ENCODE data around the gene OR51D1.

OR51D1 gene

GRCh38 chr11:4664183-4664582 lies 26.9 kb downstream of the OR51D1 start:
- no peaks in the 10 kb centered on the region for H3K9me2 ChIP-seq (replicated peaks; ENCODE audit: control insufficient read depth, low read length)
- no peaks in the 10 kb centered on the region for H3F3A ChIP-seq (ENCODE audit: control insufficient read depth, insufficient read depth)
- no peaks in the 10 kb centered on the region for H3K79me2 ChIP-seq (ENCODE audit: control insufficient read depth, low read length)
- H3K27ac ChIP-seq (ENCODE audit: low read depth, low read length), result no peak overlapping the region
- H3K4me1 ChIP-seq (ENCODE audit: control insufficient read depth, low read length), result no peaks in the 10 kb centered on the region
- no peak overlapping the region for H3K4me3 ChIP-seq (ENCODE audit: low read length)
- TF ChIP-seq EZH2phosphoT487 (IDR thresholded peaks at IDR 0.05; ENCODE audit: borderline replicate concordance, low read length) (no peak), CTCF (IDR thresholded peaks at IDR 0.05; ENCODE audit: low read depth, low read length, poor library complexity, severe bottlenecking) (no peak)
- no peaks in the 10 kb centered on the region for H3K9me3 ChIP-seq (ENCODE audit: control insufficient read depth, insufficient read depth, low read length)
- H4K20me1 ChIP-seq (ENCODE audit: control insufficient read depth, insufficient read depth, low read depth, low read length), result no peaks in the 10 kb centered on the region
- no peak overlapping the region for H3K4me2 ChIP-seq (ENCODE audit: low read length)
- H3K36me3 ChIP-seq (ENCODE audit: control insufficient read depth, low read length), result no peaks in the 10 kb centered on the region
- H3K27me3 ChIP-seq (ENCODE audit: control insufficient read depth, low read length), result no peaks in the 10 kb centered on the region

- H3K4me3 ChIP-seq (ENCODE audit: low read length), result no peak overlapping the region
- no peaks in the 10 kb centered on the region for H4K20me1 ChIP-seq (ENCODE audit: control insufficient read depth, insufficient read depth, low read depth, low read length)
- TF ChIP-seq CTCF (IDR thresholded peaks at IDR 0.05; ENCODE audit: low read depth, low read length, poor library complexity, severe bottlenecking) (no peak), EZH2phosphoT487 (IDR thresholded peaks at IDR 0.05; ENCODE audit: borderline replicate concordance, low read length) (no peak)
- H3K4me1 ChIP-seq (ENCODE audit: control insufficient read depth, low read length), result no peaks in the 10 kb centered on the region
- H3K9me3 ChIP-seq (ENCODE audit: control insufficient read depth, insufficient read depth, low read length), result no peaks in the 10 kb centered on the region
- H3K9me2 ChIP-seq (replicated peaks; ENCODE audit: control insufficient read depth, low read length), result no peaks in the 10 kb centered on the region
- no peaks in the 10 kb centered on the region for H3K36me3 ChIP-seq (ENCODE audit: control insufficient read depth, low read length)
- no peak overlapping the region for H3K4me2 ChIP-seq (ENCODE audit: low read length)
- no peaks in the 10 kb centered on the region for H3K27me3 ChIP-seq (ENCODE audit: control insufficient read depth, low read length)
- H3F3A ChIP-seq (ENCODE audit: control insufficient read depth, insufficient read depth), result no peaks in the 10 kb centered on the region
- H3K27ac ChIP-seq (ENCODE audit: low read depth, low read length), result no peak overlapping the region
- H3K79me2 ChIP-seq (ENCODE audit: control insufficient read depth, low read length), result no peaks in the 10 kb centered on the region
These were observed 27.5 kb downstream of the OR51D1 start for GRCh38 chr11:4664786-4665185.

- Histone ChIP-seq H3K4me1 (ENCODE audit: control insufficient read depth, low read length) (no peaks in the 10 kb centered on the region), H3K36me3 (ENCODE audit: control insufficient read depth, low read length) (no peaks in the 10 kb centered on the region), H3K79me2 (ENCODE audit: control insufficient read depth, low read length) (no peaks in the 10 kb centered on the region), H3K9me2 (replicated peaks; ENCODE audit: control insufficient read depth, low read length) (no peaks in the 10 kb centered on the region), H4K20me1 (ENCODE audit: control insufficient read depth, insufficient read depth, low read depth, low read length) (no peaks in the 10 kb centered on the region), H3K27ac (ENCODE audit: low read depth, low read length) (no peak overlapping the region), H3K9me3 (ENCODE audit: control insufficient read depth, insufficient read depth, low read length) (no peaks in the 10 kb centered on the region), H3K4me2 (ENCODE audit: low read length) (no peak overlapping the region), H3F3A (ENCODE audit: control insufficient read depth, insufficient read depth) (no peaks in the 10 kb centered on the region), H3K4me3 (ENCODE audit: low read length) (no peak overlapping the region), H3K27me3 (ENCODE audit: control insufficient read depth, low read length) (no peaks in the 10 kb centered on the region)
- TF ChIP-seq CTCF (IDR thresholded peaks at IDR 0.05; ENCODE audit: low read depth, low read length, poor library complexity, severe bottlenecking), result no peak
These were observed 28.1 kb downstream of the OR51D1 start for GRCh38 chr11:4665424-4665823.

- no peak for TF ChIP-seq EZH2phosphoT487 (IDR thresholded peaks at IDR 0.05; ENCODE audit: borderline replicate concordance, low read length)
- TF ChIP-seq CTCF (IDR thresholded peaks at IDR 0.05; ENCODE audit: low read depth, low read length, poor library complexity, severe bottlenecking), result no peak
- no peaks in the 10 kb centered on the region for H3K27me3 ChIP-seq (ENCODE audit: control insufficient read depth, low read length)
- no peaks in the 10 kb centered on the region for H3K9me2 ChIP-seq (replicated peaks; ENCODE audit: control insufficient read depth, low read length)
- H3F3A ChIP-seq (ENCODE audit: control insufficient read depth, insufficient read depth), result no peaks in the 10 kb centered on the region
- no peak overlapping the region for H3K4me2 ChIP-seq (ENCODE audit: low read length)
- H3K27ac ChIP-seq (ENCODE audit: low read depth, low read length), result no peak overlapping the region
- no peaks in the 10 kb centered on the region for H3K9me3 ChIP-seq (ENCODE audit: control insufficient read depth, insufficient read depth, low read length)
- H3K36me3 ChIP-seq (ENCODE audit: control insufficient read depth, low read length), result no peaks in the 10 kb centered on the region
- H3K79me2 ChIP-seq (ENCODE audit: control insufficient read depth, low read length), result no peaks in the 10 kb centered on the region
- H3K4me1 ChIP-seq (ENCODE audit: control insufficient read depth, low read length), result no peaks in the 10 kb centered on the region
- H4K20me1 ChIP-seq (ENCODE audit: control insufficient read depth, insufficient read depth, low read depth, low read length), result no peaks in the 10 kb centered on the region
- no peak overlapping the region for H3K4me3 ChIP-seq (ENCODE audit: low read length)
These were observed 34.5 kb downstream of the OR51D1 start for GRCh38 chr11:4671741-4672140.

Measured in DOHH2 (cell line).